Adipose tissue (tissue), 3 donors: ENCODE results near the gene TFE3. TPM values are rescaled to one million over a fixed set of nuclear protein-coding genes. Genes with fewer than 3 reads are reported as not detected.

Experiments
- polyA plus RNA-seq, 3 donors: library from polyadenylated mRNA; stranded (reverse); fragments of 200-250 nt; gene quantifications; one replicate each; pipeline ENCODE4 v1.2.3, GENCODE V29; 2013
- donor health status: healthy with polysubstance abuse.
- donor health status: Bipolar disorder and iron deficiency.
- donor health status: healthy.

The TFE3 gene
- polyA plus RNA-seq, 3 donors: 14.9 to 83.9 (median 71.1) TPM

Other genes with a start within 250 kb of the TFE3 start
- 10 to 100 TPM; 26.1 to 55.8 (median 41.2) TPM for gene HDAC6, start 241.3 kb downstream of the TFE3 start, polyA plus RNA-seq
- not detected for gene ERAS, start 216.8 kb downstream of the TFE3 start, polyA plus RNA-seq
- 10 to 100 TPM in 1 of 3 donors, 1 to 10 TPM in 1, not detected in 1; 1.8 to 53.2 TPM for gene PCSK1N, start 207.7 kb downstream of the TFE3 start, polyA plus RNA-seq
- 10 to 100 TPM; 33.0 to 46.0 (median 35.0) TPM for gene TIMM17B, start 145.6 kb downstream of the TFE3 start, polyA plus RNA-seq
- 10 to 100 TPM; 60.3 to 78.0 (median 68.9) TPM for gene PQBP1, start 145.4 kb downstream of the TFE3 start, polyA plus RNA-seq
- 10 to 100 TPM; 11.0 to 22.1 (median 15.8) TPM for gene SLC35A2, start 131.7 kb downstream of the TFE3 start, polyA plus RNA-seq
- gene PIM2, start 124.3 kb downstream of the TFE3 start, polyA plus RNA-seq: 1 to 10 TPM; 2.9 to 4.8 (median 3.5) TPM
- 10 to 100 TPM; 17.6 to 37.9 (median 31.4) TPM for gene OTUD5, start 85.8 kb downstream of the TFE3 start, polyA plus RNA-seq
- 1 to 10 TPM in 2 of 3 donors, under 1 TPM in 1; 0.46 to 4.7 (median 1.0) TPM for gene KCND1, start 71.5 kb downstream of the TFE3 start, polyA plus RNA-seq
- 10 to 100 TPM; 13.8 to 25.9 (median 22.2) TPM for gene GRIPAP1, start 41.1 kb downstream of the TFE3 start, polyA plus RNA-seq
- gene CCDC120, start 15.6 kb upstream of the TFE3 start, polyA plus RNA-seq: 1 to 10 TPM; 1.4 to 3.8 (median 2.4) TPM
- 10 to 100 TPM in 2 of 3 donors, 1 to 10 TPM in 1; 5.9 to 25.4 (median 15.8) TPM for gene PRAF2, start 30.6 kb upstream of the TFE3 start, polyA plus RNA-seq
- 10 to 100 TPM; 49.9 to 92.9 (median 88.5) TPM for gene WDR45, start 36.5 kb upstream of the TFE3 start, polyA plus RNA-seq
- 10 to 100 TPM in 2 of 3 donors, 1 to 10 TPM in 1; 8.7 to 19.0 (median 12.9) TPM for gene GPKOW, start 80.4 kb upstream of the TFE3 start, polyA plus RNA-seq
- 10 to 100 TPM in 1 of 3 donors, 1 to 10 TPM in 2; 3.3 to 12.7 (median 3.4) TPM for gene MAGIX, start 119.4 kb upstream of the TFE3 start, polyA plus RNA-seq
- gene PLP2, start 128.5 kb upstream of the TFE3 start, polyA plus RNA-seq: 100 to 1,000 TPM in 2 of 3 donors, 10 to 100 TPM in 1; 82.9 to 246 (median 116) TPM
- gene PRICKLE3, start 143.0 kb upstream of the TFE3 start, polyA plus RNA-seq: 1 to 10 TPM; 6.0 to 8.4 (median 7.8) TPM
- 1 to 10 TPM; 1.4 to 6.8 (median 2.1) TPM for gene SYP, start 156.8 kb upstream of the TFE3 start, polyA plus RNA-seq
- under 1 TPM; 0.10 to 0.79 (median 0.10) TPM for gene CACNA1F, start 190.0 kb upstream of the TFE3 start, polyA plus RNA-seq
- gene CCDC22, start 192.1 kb upstream of the TFE3 start, polyA plus RNA-seq: 10 to 100 TPM in 1 of 3 donors, 1 to 10 TPM in 2; 7.6 to 11.4 (median 9.8) TPM
- gene FOXP3, start 221.4 kb upstream of the TFE3 start, polyA plus RNA-seq: under 1 TPM; 0.11 to 0.16 (median 0.12) TPM
- gene PPP1R3F, start 226.4 kb upstream of the TFE3 start, polyA plus RNA-seq: 1 to 10 TPM; 2.4 to 3.1 (median 2.8) TPM